Parathyroid adenoma (tissue), 2 donors: Measurements from ENCODE around the gene ENTPD3.

Source experiments
- H2AFZ ChIP-seq: fragments of 300-600 bp; sonication (generic); one replicate; pipeline ENCODE4 v1.7.0; 2017; ENCODE audit warnings: antibody characterized with exemption, mild to moderate bottlenecking
- H3K27ac ChIP-seq: fragments of 300-600 bp; sonication (generic); one replicate; pipeline ENCODE4 v1.7.0; 2017
- H3K27me3 ChIP-seq: fragments of 300-600 bp; sonication (generic); one replicate; pipeline ENCODE4 v1.7.0; 2017; ENCODE audit warnings: low read length; ENCODE audit not compliant: control insufficient read depth, insufficient read depth
- H3K36me3 ChIP-seq: fragments of 300-600 bp; sonication (generic); one replicate; pipeline ENCODE4 v1.7.0; 2017; ENCODE audit warnings: low read length; ENCODE audit not compliant: control insufficient read depth, insufficient read depth
- H3K4me1 ChIP-seq: fragments of 300-600 bp; sonication (generic); one replicate; pipeline ENCODE4 v1.7.0; 2017; ENCODE audit warnings: control low read depth
- H3K4me2 ChIP-seq: fragments of 300-600 bp; sonication (generic); one replicate; pipeline ENCODE4 v1.7.0; 2017; ENCODE audit warnings: low read length
- H3K4me3 ChIP-seq: fragments of 300-600 bp; sonication (generic); one replicate; pipeline ENCODE4 v1.7.0; 2017; ENCODE audit warnings: low read depth, low read length
- H3K79me2 ChIP-seq: fragments of 300-600 bp; sonication (generic); one replicate; pipeline ENCODE4 v1.7.0; 2017; ENCODE audit warnings: control low read depth
- H3K9ac ChIP-seq: fragments of 300-600 bp; sonication (generic); one replicate; pipeline ENCODE4 v1.7.0; 2017; ENCODE audit warnings: mild to moderate bottlenecking
- H3K9me3 ChIP-seq: fragments of 300-600 bp; sonication (generic); one replicate; pipeline ENCODE4 v1.7.0; 2017; ENCODE audit warnings: low read length; ENCODE audit not compliant: control insufficient read depth
- CTCF ChIP-seq: fragments of 300-600 bp; sonication (generic); IDR thresholded peaks from one replicate; pipeline ENCODE4 v1.7.0; 2017; ENCODE audit warnings: antibody characterized with exemption, mild to moderate bottlenecking
- donor health status: primary hyperparathyroidism.

The ENTPD3 gene

GRCh38 chr3:40369716-40370115 is 17.3 kb upstream of the ENTPD3 start:
- Histone ChIP-seq H3K79me2 (no peaks in the 10 kb centered on the region), H3K4me2 (no peak overlapping the region), H3K9me3 (no peaks in the 10 kb centered on the region), H3K27me3 (no peaks in the 10 kb centered on the region), H3K36me3 (no peaks in the 10 kb centered on the region), H3K27ac (no peak overlapping the region), H3K9ac (no peak overlapping the region), H2AFZ (no peak overlapping the region), H3K4me3 (no peak overlapping the region), H3K4me1 (no peaks in the 10 kb centered on the region)
- no peak for TF ChIP-seq CTCF

GRCh38 chr3:40377822-40378221 is 9.2 kb upstream of the ENTPD3 start:
- Histone ChIP-seq H3K4me1 (no peaks in the 10 kb centered on the region), H3K79me2 (no peaks in the 10 kb centered on the region), H3K4me2 (no peak overlapping the region), H3K9me3 (no peaks in the 10 kb centered on the region), H3K9ac (no peak overlapping the region), H2AFZ (no peak overlapping the region), H3K36me3 (no peaks in the 10 kb centered on the region), H3K27me3 (no peaks in the 10 kb centered on the region), H3K4me3 (no peak overlapping the region), H3K27ac (no peak overlapping the region)
- no peak for TF ChIP-seq CTCF

GRCh38 chr3:40379674-40380306 is 7.2 kb upstream of the ENTPD3 start:
- no peak overlapping the region for H3K4me2 ChIP-seq
- H3K79me2 ChIP-seq, result no peaks in the 10 kb centered on the region
- H3K27ac ChIP-seq, result no peak overlapping the region
- no peaks in the 10 kb centered on the region for H3K36me3 ChIP-seq
- no peak overlapping the region for H2AFZ ChIP-seq
- no peaks in the 10 kb centered on the region for H3K27me3 ChIP-seq
- no peaks in the 10 kb centered on the region for H3K4me1 ChIP-seq
- no peak for TF ChIP-seq CTCF
- no peak overlapping the region for H3K4me3 ChIP-seq
- no peaks in the 10 kb centered on the region for H3K9me3 ChIP-seq
- H3K9ac ChIP-seq, result no peak overlapping the region

- no peak overlapping the region for H3K4me2 ChIP-seq
- no peaks in the 10 kb centered on the region for H3K79me2 ChIP-seq
- H3K4me1 ChIP-seq, result no peaks in the 10 kb centered on the region
- H3K9ac ChIP-seq, result no peak overlapping the region
- H3K4me3 ChIP-seq, result no peak overlapping the region
- H3K36me3 ChIP-seq, result no peaks in the 10 kb centered on the region
- no peak overlapping the region for H3K27ac ChIP-seq
- no peak overlapping the region for H2AFZ ChIP-seq
- no peaks in the 10 kb centered on the region for H3K27me3 ChIP-seq
- TF ChIP-seq CTCF, result no peak
- H3K9me3 ChIP-seq, result no peaks in the 10 kb centered on the region
Measured at GRCh38 chr3:40381904-40382616, 4.9 kb upstream of the ENTPD3 start.

- H3K4me1 ChIP-seq, result no peaks in the 10 kb centered on the region
- no peak overlapping the region for H3K4me2 ChIP-seq
- H3K4me3 ChIP-seq, result no peak overlapping the region
- no peak overlapping the region for H3K27ac ChIP-seq
- H3K9me3 ChIP-seq, result no peaks in the 10 kb centered on the region
- no peaks in the 10 kb centered on the region for H3K36me3 ChIP-seq
- no peak for TF ChIP-seq CTCF
- no peaks in the 10 kb centered on the region for H3K27me3 ChIP-seq
- H3K79me2 ChIP-seq, result no peaks in the 10 kb centered on the region
- no peak overlapping the region for H2AFZ ChIP-seq
- no peak overlapping the region for H3K9ac ChIP-seq
Measured at GRCh38 chr3:40382617-40382979, 4.4 kb upstream of the ENTPD3 start.
